K562 (cell line): ENCODE data around the gene ETV2. TPM values are rescaled to one million over a fixed set of nuclear protein-coding genes. Genes with fewer than 3 reads are reported as not detected.

Experiments
- CC2D1A ChIP-seq: fragments of 450-650 bp; IDR thresholded peaks from 2 replicates; pipeline ENCODE4 v1.6.1; 2017; ENCODE audit warnings: mild to moderate bottlenecking
- GTF2B ChIP-seq: IDR thresholded peaks from 2 replicates; pipeline ENCODE4 v1.6.1; 2011; ENCODE audit not compliant: insufficient read length; ENCODE audit errors: extremely low read depth
- HDAC8 ChIP-seq: fragments of 450-650 bp; IDR thresholded peaks from 2 replicates; pipeline ENCODE4 v1.6.1; 2016; ENCODE audit warnings: mild to moderate bottlenecking, missing genetic modification characterization, moderate library complexity, missing compliant biosample characterization
- HES1 ChIP-seq: fragments of 450-650 bp; IDR thresholded peaks from 2 replicates; pipeline ENCODE4 v1.6.1; 2016; ENCODE audit warnings: low read depth, mild to moderate bottlenecking, moderate library complexity
- HNRNPUL1 ChIP-seq: fragments of 200-400 bp; formaldehyde crosslinking; IDR thresholded peaks from 2 replicates; pipeline ENCODE4 v1.6.1; 2017; ENCODE audit warnings: low read length
- PTRF ChIP-seq: fragments of 450-650 bp; IDR thresholded peaks from 2 replicates; pipeline ENCODE4 v1.6.1; 2016; ENCODE audit warnings: mild to moderate bottlenecking, missing genetic modification characterization, missing compliant biosample characterization
- RBBP5 ChIP-seq: fragments of 200-600 bp; sonication (generic); IDR thresholded peaks from 2 replicates; pipeline ENCODE4 v1.6.1; 2012; ENCODE audit warnings: borderline replicate concordance, mild to moderate bottlenecking, low read length, control low read depth, inconsistent platforms; ENCODE audit not compliant: insufficient read depth, poor library complexity, severe bottlenecking
- RBM14 ChIP-seq: fragments of 200-400 bp; formaldehyde crosslinking; IDR thresholded peaks from 2 replicates; pipeline ENCODE4 v1.6.1; 2018; ENCODE audit warnings: low read depth, mild to moderate bottlenecking, low read length, moderate library complexity, borderline replicate concordance; ENCODE audit not compliant: insufficient read depth
- SMAD2 ChIP-seq: fragments of 150-350 bp; IDR thresholded peaks from 2 replicates; pipeline ENCODE4 v1.6.1; 2014; ENCODE audit warnings: low read depth, mild to moderate bottlenecking, low read length
- STAT6 ChIP-seq: sonication (generic); formaldehyde crosslinking; IDR thresholded peaks from 2 replicates; pipeline ENCODE4 v1.8.1; 2023; ENCODE audit warnings: mild to moderate bottlenecking, missing genetic modification reagents
- TBP ChIP-seq: optimal IDR thresholded peaks from 2 replicates; pipeline ENCODE3; 2011; ENCODE audit warnings: low read depth, low read length, improper control_type of control experiment
- XRCC4 ChIP-seq: IDR thresholded peaks from one replicate; pipeline ENCODE4 v1.6.1; 2011; ENCODE audit not compliant: insufficient read depth, insufficient read length; ENCODE audit errors: extremely low read depth
- ZNF140 ChIP-seq: fragments of 250-450 bp; sonication (Bioruptor Pico); IDR thresholded peaks from 2 replicates; pipeline ENCODE4 v1.8.0; 2021; ENCODE audit warnings: moderate library complexity, mild to moderate bottlenecking, inconsistent platforms
- ZNF609 ChIP-seq: sonication (generic); formaldehyde crosslinking; IDR thresholded peaks from 2 replicates; pipeline ENCODE4 v1.8.1; 2023; ENCODE audit warnings: missing genetic modification reagents, mild to moderate bottlenecking, borderline replicate concordance
- ZNF696 ChIP-seq: fragments of 250-450 bp; sonication (Bioruptor Pico); conservative IDR thresholded peaks from 2 replicates; pipeline ENCODE4 v1.4.0; 2020; ENCODE audit warnings: mild to moderate bottlenecking, moderate library complexity
- polyA plus RNA-seq, 8 experiments: library from polyadenylated mRNA; depleted of rRNA in 4 of 8; stranded (reverse) in 5 of 8; unstranded in 3 of 8; fragments of >200 nt; fragmentation: Nextera tagmentation in 2 of 8; fragmentation: Illumina TruSeq in 1 of 8; extraction: Ambion mirVana in 2 of 8; extraction: Trizol in 1 of 8; gene quantifications; 2 replicates each; pipeline versions ENCODE4 v1.2.1 to v1.2.3, GENCODE V29; 2011 to 2014; ENCODE audit warnings: inconsistent platforms in 1 of 8, missing spikeins in 1 of 8
- total RNA-seq, 7 experiments: library from RNA; depleted of rRNA in 6 of 7; stranded (reverse); fragments of >200 nt in 6 of 7; fragmentation: Illumina TruSeq in 2 of 7; extraction: Trizol in 2 of 7; gene quantifications; 2 replicates each; pipeline versions ENCODE4 v1.2.1 to v1.2.3, GENCODE V29; 2011 to 2021; ENCODE audit warnings: low replicate concordance in 1 of 7

The ETV2 gene
- total and polyA plus RNA-seq, 9 of the 15 experiments (the other 6 are each of a cell fraction or from before 2014, with no cell fraction given), result 0.11 to 3.7 (median 0.55) TPM

GRCh38 chr19:35643255-35644205 lies 2.0 kb downstream of the ETV2 start (continued):
- no peak for TF ChIP-seq GTF2B
- TF ChIP-seq SMAD2, result no peak
- TF ChIP-seq HDAC8, result 0 out of 2 replicates have a peak, but pooled peaks have one; percentile 37
- no peak for TF ChIP-seq ZNF140 (CRISPR knock-in tag)
- peak; percentile 28 for TF ChIP-seq RBBP5
- no peak for TF ChIP-seq HES1
- no peak for TF ChIP-seq STAT6
- TF ChIP-seq RBM14, result no peak
- peak; percentile 80; the same call in 1 of the 2 replicates for TF ChIP-seq ZNF609 (CRISPR knock-in tag)
- TF ChIP-seq ZNF696 (CRISPR knock-in tag), result no peak
- no peak for TF ChIP-seq PTRF (tag)
- TF ChIP-seq TBP, result peak; percentile 92
- no peak for TF ChIP-seq CC2D1A
- TF ChIP-seq HNRNPUL1, result no peak
- no peak for TF ChIP-seq XRCC4
